Heart left ventricle (tissue), 16 donors: ENCODE results near the gene WNT7B. TPM values are rescaled to one million over a fixed set of nuclear protein-coding genes. Genes with fewer than 3 reads are reported as not detected.

ENCODE experiments used
- ATAC-seq, 4 donors: fragments of 200-7000 bp; cut with Tn5 transposase; one replicate each; pipeline ENCODE4 v1.9.1; 2020 to 2022; ENCODE audit warnings: moderate library complexity in 4 of 4, mild to moderate bottlenecking in 3 of 4, moderate number of reproducible peaks in 1 of 4
- DNase-seq, 5 donors: peaks; one replicate each; pipeline ENCODE4 v3.0.0-alpha.2; 2020
- H3K27ac ChIP-seq, 12 donors: fragments of 200-600 bp; sonication (generic) in 4 of 12; one replicate each; pipeline versions ENCODE4 v1.5.0 to v1.8.0; 2016 to 2022; ENCODE audit warnings: mild to moderate bottlenecking in 2 of 12
- H3K27me3 ChIP-seq, 9 donors: fragments of 200-600 bp; sonication (generic) in 2 of 9; one replicate each; pipeline versions ENCODE4 v1.5.1 to v1.8.0; 2016 to 2022; ENCODE audit warnings: mild to moderate bottlenecking in 3 of 9
- H3K36me3 ChIP-seq, 9 donors: fragments of 200-600 bp; sonication (generic) in 2 of 9; one replicate each; pipeline versions ENCODE4 v1.5.0 to v1.8.0; 2018 to 2022; ENCODE audit warnings: mild to moderate bottlenecking in 2 of 9
- H3K4me1 ChIP-seq, 12 donors: fragments of 200-600 bp; sonication (generic) in 4 of 12; one replicate each; pipeline versions ENCODE4 v1.5.0 to v1.8.0; 2016 to 2022; ENCODE audit warnings: mild to moderate bottlenecking in 3 of 12
- H3K4me3 ChIP-seq, 12 donors: fragments of 200-600 bp; sonication (generic) in 4 of 12; one replicate each; pipeline versions ENCODE4 v1.5.0 to v1.8.0; 2017 to 2022; ENCODE audit warnings: mild to moderate bottlenecking in 9 of 12, moderate library complexity in 4 of 12
- H3K9me3 ChIP-seq, 12 donors: fragments of 200-600 bp; sonication (generic) in 4 of 12; one replicate each; pipeline versions ENCODE4 v1.5.0 to v1.8.0; 2016 to 2022; ENCODE audit warnings: mild to moderate bottlenecking in 1 of 12
- CTCF ChIP-seq, 12 donors: fragments of 200-600 bp; sonication (generic) in 4 of 12; IDR thresholded peaks; one replicate each; pipeline versions ENCODE4 v1.5.0 to v1.8.0; 2018 to 2022; ENCODE audit warnings: antibody characterized with exemption in 12 of 12, mild to moderate bottlenecking in 5 of 12
- POLR2A ChIP-seq, 2 donors: fragments of 450-650 bp; IDR thresholded peaks; one replicate each; pipeline ENCODE4 v1.6.1; 2017; ENCODE audit warnings: antibody characterized with exemption in 2 of 2, mild to moderate bottlenecking in 2 of 2, moderate library complexity in 2 of 2
- WGBS, 4 donors: extraction: QIAGEN DNeasy Blood & Tissue Kit in 2 of 4; methylation state at CpG; one replicate each; pipeline versions ENCODE4 v1.1.5 to v1.1.7; 2013 to 2018; 5-methylcytosine and 5-hydroxymethylcytosine counted together
- intact Hi-C, 10 donors: fragments of 100-400 bp; cut with DNase I; formaldehyde crosslinking; loops; one replicate each; pipeline versions ENCODE4 v1.11.1 to v1.14.2; 2022
- polyA plus RNA-seq, 2 donors: library from polyadenylated mRNA; stranded (reverse); fragments of 200-250 nt; gene quantifications; one replicate each; pipeline ENCODE4 v1.2.3, GENCODE V29; 2013
- total RNA-seq, 9 donors: library from RNA; depleted of rRNA in 2 of 9; stranded (reverse); fragments of >200 nt in 2 of 9; fragmentation: NEBNext Ultra II Directional in 3 of 9; extraction: Animal tissue kit (Norgen Biotek cat#: 25700) in 3 of 9; gene quantifications; one replicate each; pipeline versions ENCODE4 v1.1.0 to v1.2.4, GENCODE V29; 2016 to 2023
- donor health status: ischemic (EF 13 %, LVEDD 7.1; RV severe dilation, severe dysfunction).
- donor health status: healthy with polysubstance abuse.
- donor health status: DM: no; HTN: yes; CAD: no.
- donor health status: DM: no; HTN: no; CAD: no.
- donor health status: ischemic (EF 25% LVEDD 6.9; RV normal size, moderate dysfunction).
- donor health status: ischemic (EF 25% LVEDD 5.7; RV mildly dilated, moderate dysfunction).
- donor health status: healthy.
- donor health status: DM: yes; HTN: yes; CAD: no.
- donor health status: ischemic (EF 35%, LVEDD 5.7; RV mildly dilated, moderate dysfunction).
- donor health status: nonischemic (EF 11% LVEDD 7.7; RV severe dilation, severe dysfunction).
- donor health status: DM: yes; HTN: yes; CAD: no.
- donor health status: PGD.
- donor health status: ischemic (EF 29% LVEDD 5.4; RV normal size, mild dysfunction).
- donor health status: nonischemic (EF 23%, LVEDD 6.1; RV moderate dilation, normal function).

WNT7B gene
- total and polyA plus RNA-seq, 11 donors = 0.36 TPM; not detected in 10

- DNase-seq = no peak
- H3K4me3 ChIP-seq = no peak overlapping the region
- H3K36me3 ChIP-seq = no peaks in the 10 kb centered on the region
- peaks cover 0 to 9% (median 4%) of the 10 kb centered on the region in 9 donors for H3K27me3 ChIP-seq
- H3K27ac ChIP-seq = no peak overlapping the region
- ATAC-seq = peak in 1 of 4 donors; percentile 11
- WGBS, 4 donors = 80 to 95% (median 83%) methylated on average over 12 to 16 of the region's 16 CpGs
- no peaks in the 10 kb centered on the region for H3K4me1 ChIP-seq
- H3K9me3 ChIP-seq = no peaks in the 10 kb centered on the region
- intact Hi-C loops = no loop called here
- no peak for TF ChIP-seq POLR2A (IDR thresholded peaks at IDR 0.05)
- no peak for TF ChIP-seq CTCF (IDR thresholded peaks at IDR 0.05)
Measured at GRCh38 chr22:45925811-45926351, 51.1 kb downstream of the WNT7B start.

DNA sequence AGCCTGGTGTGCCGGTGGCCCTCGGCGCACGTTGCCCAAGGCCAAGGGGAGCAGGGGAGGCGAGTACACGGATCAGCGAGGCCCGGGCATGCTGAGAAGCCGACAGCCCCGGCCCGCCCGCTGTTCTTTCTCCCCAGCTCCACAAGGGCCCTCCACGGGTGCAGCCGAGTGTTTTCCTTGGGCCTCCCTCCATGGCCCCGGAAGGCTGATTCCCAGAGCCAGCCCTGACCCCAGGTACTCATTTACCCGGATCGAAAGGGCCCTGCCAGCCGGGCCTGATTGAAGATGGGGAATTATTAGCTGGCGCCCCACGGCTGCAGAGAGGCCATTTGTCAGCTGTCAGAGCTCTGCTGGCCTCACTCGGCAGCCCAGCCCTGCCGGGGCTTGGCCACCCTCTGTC lies 53.1 kb downstream of the WNT7B start:
- no peak for DNase-seq
- intact Hi-C loops = no loop called here
- no peak overlapping the region for H3K4me3 ChIP-seq

DNA sequence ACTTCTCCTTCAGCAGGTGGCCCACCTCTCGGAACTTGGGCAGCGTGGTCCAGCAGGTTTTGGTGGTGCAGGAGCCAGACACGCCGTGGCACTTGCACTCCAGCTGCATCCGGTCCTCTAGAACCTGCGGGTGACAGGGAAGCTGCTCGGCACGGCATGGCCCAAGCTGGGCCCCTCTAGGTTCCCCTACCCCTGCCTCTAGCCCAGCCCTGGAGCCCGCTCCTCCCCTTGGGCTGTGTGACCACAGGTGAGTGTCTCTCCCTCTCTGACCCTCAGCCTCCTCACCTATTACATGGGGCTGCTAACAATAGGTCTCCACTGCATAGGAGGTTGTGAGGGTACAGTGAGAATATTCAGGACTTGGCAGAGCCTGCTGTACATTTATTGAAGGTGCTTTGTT lies 53.8 kb downstream of the WNT7B start:
- Histone ChIP-seq H3K9me3 (no peaks in the 10 kb centered on the region), H3K27ac (no peak overlapping the region), H3K4me3 (no peak overlapping the region), H3K36me3 (no peaks in the 10 kb centered on the region), H3K4me1 (no peaks in the 10 kb centered on the region), H3K27me3 (peaks cover 0 to 4% (median 0%) of the 10 kb centered on the region in 9 donors)
- TF ChIP-seq CTCF (IDR thresholded peaks at IDR 0.05) (no peak), POLR2A (IDR thresholded peaks at IDR 0.05) (no peak)
- 83 to 89% (median 87%) methylated on average over 9 of the region's 9 CpGs for WGBS, 4 donors
- DNase-seq = no peak
- no peak for ATAC-seq
- intact Hi-C loops = no loop called here

More for the DNA sequence above, 53.1 kb downstream of the WNT7B start:
- TF ChIP-seq CTCF (IDR thresholded peaks at IDR 0.05) (no peak), POLR2A (IDR thresholded peaks at IDR 0.05) (no peak)
- ATAC-seq = no peak
- no peak overlapping the region for H3K27ac ChIP-seq
- H3K9me3 ChIP-seq = no peaks in the 10 kb centered on the region
- H3K4me1 ChIP-seq = no peaks in the 10 kb centered on the region
- H3K36me3 ChIP-seq = no peaks in the 10 kb centered on the region
- peaks cover 0 to 2% (median 0%) of the 10 kb centered on the region in 9 donors for H3K27me3 ChIP-seq
- WGBS, 4 donors = 64 to 72% (median 65%) methylated on average over 15 to 22 of the region's 22 CpGs

DNA sequence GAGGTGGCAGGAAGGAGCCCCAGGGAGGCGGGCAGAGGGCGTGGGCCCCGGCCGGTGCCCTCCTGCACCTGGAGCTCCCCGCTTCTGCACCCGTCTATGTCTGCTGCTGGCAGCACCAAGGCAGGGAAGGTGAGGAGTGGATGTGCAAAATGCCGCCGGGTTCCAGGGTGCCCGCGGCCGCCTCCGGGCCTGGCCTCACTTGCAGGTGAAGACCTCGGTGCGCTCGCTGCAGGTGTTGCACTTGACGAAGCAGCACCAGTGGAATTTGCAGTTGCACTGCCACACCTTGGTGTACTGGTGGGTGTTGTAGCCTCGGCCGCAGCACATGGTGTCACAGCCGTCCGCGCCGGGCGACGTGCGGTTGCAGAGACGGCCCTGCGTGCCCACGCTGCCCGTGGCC lies 54.3 kb downstream of the WNT7B start:
- ATAC-seq = no peak
- intact Hi-C loops = no loop called here
- no peak for TF ChIP-seq CTCF (IDR thresholded peaks at IDR 0.05)
- TF ChIP-seq POLR2A (IDR thresholded peaks at IDR 0.05) = no peak
- Histone ChIP-seq H3K9me3 (no peaks in the 10 kb centered on the region), H3K4me3 (no peak overlapping the region), H3K27me3 (peaks cover 0 to 4% (median 0%) of the 10 kb centered on the region in 9 donors), H3K36me3 (no peaks in the 10 kb centered on the region), H3K4me1 (no peaks in the 10 kb centered on the region), H3K27ac (no peak overlapping the region)
- 92 to 98% (median 93%) methylated on average over 22 to 29 of the region's 29 CpGs for WGBS, 4 donors
- no peak for DNase-seq
